HepG2 (cell line): ENCODE data around the gene EXOC3L4. TPM values are rescaled to one million over a fixed set of nuclear protein-coding genes. Genes with fewer than 3 reads are reported as not detected.
A peak's percentile ranks its signal among the peaks of the same experiment; 100 is the strongest.

Source experiments
- CHD2 ChIP-seq: IDR thresholded peaks from 2 replicates; pipeline ENCODE4 v1.6.1; 2011; ENCODE audit warnings: low read depth, low read length, improper control_type of control experiment
- KDM4B ChIP-seq: sonication (generic); formaldehyde crosslinking; IDR thresholded peaks from 2 replicates; pipeline ENCODE4 v1.4.0; 2020; ENCODE audit warnings: missing genetic modification reagents
- MED1 ChIP-seq: sonication (generic); formaldehyde crosslinking; IDR thresholded peaks from 2 replicates; pipeline ENCODE4 v1.4.0; 2020; ENCODE audit warnings: missing genetic modification reagents
- PAXIP1 ChIP-seq: sonication (generic); formaldehyde crosslinking; conservative IDR thresholded peaks from 2 replicates; pipeline ENCODE4 v1.4.0; 2020; ENCODE audit warnings: mild to moderate bottlenecking, missing genetic modification reagents, moderate library complexity
- SIX4 ChIP-seq: sonication (generic); formaldehyde crosslinking; IDR thresholded peaks from 2 replicates; pipeline ENCODE4 v1.4.0; 2020; ENCODE audit warnings: missing genetic modification reagents
- ZNF552 ChIP-seq: sonication (generic); formaldehyde crosslinking; IDR thresholded peaks from 2 replicates; pipeline ENCODE4 v1.9.0; 2022; ENCODE audit warnings: missing genetic modification reagents, mild to moderate bottlenecking, borderline replicate concordance
- ZNF75D ChIP-seq: sonication (generic); formaldehyde crosslinking; IDR thresholded peaks from 2 replicates; pipeline ENCODE4 v1.8.1; 2023; ENCODE audit warnings: missing genetic modification reagents, mild to moderate bottlenecking, borderline replicate concordance
- ZNF790 ChIP-seq: sonication (generic); formaldehyde crosslinking; IDR thresholded peaks from 2 replicates; pipeline ENCODE4 v1.8.0; 2022; ENCODE audit warnings: missing genetic modification reagents, mild to moderate bottlenecking, borderline replicate concordance
- ZSCAN22 ChIP-seq: sonication (generic); formaldehyde crosslinking; IDR thresholded peaks from 2 replicates; pipeline ENCODE4 v1.4.0; 2020; ENCODE audit warnings: mild to moderate bottlenecking, missing genetic modification reagents
- polyA plus RNA-seq, 8 experiments: library from polyadenylated mRNA; depleted of rRNA in 3 of 8; stranded (reverse) in 7 of 8; unstranded in 1 of 8; fragments of >200 nt; fragmentation: Illumina TruSeq in 4 of 8; extraction: Trizol in 4 of 8; gene quantifications; 2 replicates each; pipeline versions ENCODE4 v1.2.1 to v1.2.3, GENCODE V29; 2011 to 2016; ENCODE audit warnings: low read depth in 4 of 8, missing spikeins in 1 of 8, mixed read lengths in 1 of 8; ENCODE audit not compliant: insufficient read depth in 1 of 8
- total RNA-seq, 5 experiments: library from RNA; depleted of rRNA; stranded (reverse); fragments of >200 nt; fragmentation: Illumina TruSeq; extraction: Trizol; gene quantifications; 2 replicates each; pipeline ENCODE4 v1.2.3, GENCODE V29; 2016; ENCODE audit warnings: low read depth in 1 of 5
- TF ChIP-seq, protein P1 (sequence below): sonication (generic); formaldehyde crosslinking; IDR thresholded peaks from 2 replicates; pipeline ENCODE4 v1.5.0; 2020; ENCODE audit warnings: mild to moderate bottlenecking, missing genetic modification reagents, borderline replicate concordance

Gene EXOC3L4
- total and polyA plus RNA-seq, 2 of the 13 experiments (the other 11 are each of a cell fraction or from before 2014, with no cell fraction given): 11.8 to 27.0 TPM

DNA sequence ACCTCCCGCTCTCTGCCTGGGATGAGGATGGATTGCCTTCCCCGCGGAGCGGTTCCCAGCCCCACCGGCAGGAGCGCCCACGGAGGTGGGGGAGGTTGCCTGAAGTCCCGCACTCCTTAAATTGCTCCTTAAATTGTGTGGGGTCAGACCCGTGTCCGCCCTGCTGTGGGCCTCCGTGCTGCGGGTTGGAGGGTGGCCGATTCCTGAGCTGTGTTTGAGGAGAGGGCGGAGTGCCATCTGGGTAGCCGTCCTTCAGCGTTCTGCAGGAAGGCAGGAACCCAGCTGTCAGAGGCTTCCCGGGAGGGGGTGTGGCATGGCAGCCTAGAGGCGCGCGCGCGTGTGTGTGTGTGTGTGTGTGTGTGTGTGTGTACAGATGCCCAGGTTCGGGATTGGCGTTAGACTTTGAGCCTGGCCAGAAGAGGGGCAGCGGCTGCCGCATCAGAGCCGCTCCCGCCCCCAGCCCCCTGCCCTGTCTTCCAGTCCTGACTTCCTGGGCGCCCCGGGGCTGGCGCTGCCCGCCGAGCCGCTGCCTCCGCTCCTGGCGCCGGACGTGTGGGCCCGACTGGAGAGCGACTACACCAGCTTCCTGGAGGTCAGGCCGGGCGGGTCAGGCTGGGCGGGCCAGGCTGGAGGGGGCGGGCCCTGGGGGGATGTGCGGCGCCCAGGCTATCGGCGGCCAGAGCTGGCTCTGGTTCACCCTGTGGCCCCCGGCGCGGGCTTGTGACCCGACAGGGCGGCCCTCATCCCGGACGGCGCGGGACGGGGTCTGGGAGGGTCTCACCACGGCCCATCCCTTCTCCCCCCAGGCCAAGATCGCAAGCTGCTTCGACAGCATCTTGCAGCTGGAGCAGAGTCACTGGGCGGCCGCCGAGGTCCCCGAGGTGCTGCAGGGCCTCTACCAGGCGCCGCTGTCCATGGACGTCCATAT, 9.2 kb downstream of the EXOC3L4 start (continued):
- TF ChIP-seq, protein P1, sequence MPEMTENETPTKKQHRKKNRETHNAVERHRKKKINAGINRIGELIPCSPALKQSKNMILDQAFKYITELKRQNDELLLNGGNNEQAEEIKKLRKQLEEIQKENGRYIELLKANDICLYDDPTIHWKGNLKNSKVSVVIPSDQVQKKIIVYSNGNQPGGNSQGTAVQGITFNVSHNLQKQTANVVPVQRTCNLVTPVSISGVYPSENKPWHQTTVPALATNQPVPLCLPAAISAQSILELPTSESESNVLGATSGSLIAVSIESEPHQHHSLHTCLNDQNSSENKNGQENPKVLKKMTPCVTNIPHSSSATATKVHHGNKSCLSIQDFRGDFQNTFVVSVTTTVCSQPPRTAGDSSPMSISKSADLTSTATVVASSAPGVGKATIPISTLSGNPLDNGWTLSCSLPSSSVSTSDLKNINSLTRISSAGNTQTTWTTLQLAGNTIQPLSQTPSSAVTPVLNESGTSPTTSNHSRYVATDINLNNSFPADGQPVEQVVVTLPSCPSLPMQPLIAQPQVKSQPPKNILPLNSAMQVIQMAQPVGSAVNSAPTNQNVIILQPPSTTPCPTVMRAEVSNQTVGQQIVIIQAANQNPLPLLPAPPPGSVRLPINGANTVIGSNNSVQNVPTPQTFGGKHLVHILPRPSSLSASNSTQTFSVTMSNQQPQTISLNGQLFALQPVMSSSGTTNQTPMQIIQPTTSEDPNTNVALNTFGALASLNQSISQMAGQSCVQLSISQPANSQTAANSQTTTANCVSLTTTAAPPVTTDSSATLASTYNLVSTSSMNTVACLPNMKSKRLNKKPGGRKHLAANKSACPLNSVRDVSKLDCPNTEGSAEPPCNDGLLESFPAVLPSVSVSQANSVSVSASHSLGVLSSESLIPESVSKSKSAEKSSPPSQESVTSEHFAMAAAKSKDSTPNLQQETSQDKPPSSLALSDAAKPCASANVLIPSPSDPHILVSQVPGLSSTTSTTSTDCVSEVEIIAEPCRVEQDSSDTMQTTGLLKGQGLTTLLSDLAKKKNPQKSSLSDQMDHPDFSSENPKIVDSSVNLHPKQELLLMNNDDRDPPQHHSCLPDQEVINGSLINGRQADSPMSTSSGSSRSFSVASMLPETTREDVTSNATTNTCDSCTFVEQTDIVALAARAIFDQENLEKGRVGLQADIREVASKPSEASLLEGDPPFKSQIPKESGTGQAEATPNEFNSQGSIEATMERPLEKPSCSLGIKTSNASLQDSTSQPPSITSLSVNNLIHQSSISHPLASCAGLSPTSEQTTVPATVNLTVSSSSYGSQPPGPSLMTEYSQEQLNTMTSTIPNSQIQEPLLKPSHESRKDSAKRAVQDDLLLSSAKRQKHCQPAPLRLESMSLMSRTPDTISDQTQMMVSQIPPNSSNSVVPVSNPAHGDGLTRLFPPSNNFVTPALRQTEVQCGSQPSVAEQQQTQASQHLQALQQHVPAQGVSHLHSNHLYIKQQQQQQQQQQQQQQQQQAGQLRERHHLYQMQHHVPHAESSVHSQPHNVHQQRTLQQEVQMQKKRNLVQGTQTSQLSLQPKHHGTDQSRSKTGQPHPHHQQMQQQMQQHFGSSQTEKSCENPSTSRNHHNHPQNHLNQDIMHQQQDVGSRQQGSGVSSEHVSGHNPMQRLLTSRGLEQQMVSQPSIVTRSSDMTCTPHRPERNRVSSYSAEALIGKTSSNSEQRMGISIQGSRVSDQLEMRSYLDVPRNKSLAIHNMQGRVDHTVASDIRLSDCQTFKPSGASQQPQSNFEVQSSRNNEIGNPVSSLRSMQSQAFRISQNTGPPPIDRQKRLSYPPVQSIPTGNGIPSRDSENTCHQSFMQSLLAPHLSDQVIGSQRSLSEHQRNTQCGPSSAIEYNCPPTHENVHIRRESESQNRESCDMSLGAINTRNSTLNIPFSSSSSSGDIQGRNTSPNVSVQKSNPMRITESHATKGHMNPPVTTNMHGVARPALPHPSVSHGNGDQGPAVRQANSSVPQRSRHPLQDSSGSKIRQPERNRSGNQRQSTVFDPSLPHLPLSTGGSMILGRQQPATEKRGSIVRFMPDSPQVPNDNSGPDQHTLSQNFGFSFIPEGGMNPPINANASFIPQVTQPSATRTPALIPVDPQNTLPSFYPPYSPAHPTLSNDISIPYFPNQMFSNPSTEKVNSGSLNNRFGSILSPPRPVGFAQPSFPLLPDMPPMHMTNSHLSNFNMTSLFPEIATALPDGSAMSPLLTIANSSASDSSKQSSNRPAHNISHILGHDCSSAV (CRISPR knock-in tag): no peak
- 0 out of 2 replicates have a peak, but pooled peaks have one; percentile 56 for TF ChIP-seq ZSCAN22 (CRISPR knock-in tag)
- no peak for TF ChIP-seq KDM4B (CRISPR knock-in tag)
- no peak for TF ChIP-seq ZNF552 (CRISPR knock-in tag)
- TF ChIP-seq PAXIP1 (CRISPR knock-in tag): peak; percentile 86
- TF ChIP-seq SIX4 (CRISPR knock-in tag): no peak
- peak; percentile 83 for TF ChIP-seq MED1 (CRISPR knock-in tag)
- peak; percentile 73; the same call in 1 of the 2 replicates for TF ChIP-seq ZNF790 (CRISPR knock-in tag)
- TF ChIP-seq CHD2: no peak
- TF ChIP-seq ZNF75D (CRISPR knock-in tag): no peak
